ENCODE results near the gene BCORL1. TPM values are rescaled to one million over a fixed set of nuclear protein-coding genes. Genes with fewer than 3 reads are reported as not detected.

BCORL1 gene
- total RNA-seq, 1 donor from 2014 or later = 22.3 TPM

GRCh38 chrX:130100180-130100579 lies 117.7 kb downstream of the BCORL1 start:
- Histone ChIP-seq H3K4me1 (ENCODE audit: insufficient read depth, low read length) (no peaks in the 10 kb centered on the region), H3K27ac (ENCODE audit: low read depth, low read length) (no peak overlapping the region), H3K36me3 (ENCODE audit: insufficient read depth, low read length) (no peaks in the 10 kb centered on the region), H3K9me3 (ENCODE audit: insufficient read depth, low read depth, low read length) (no peaks in the 10 kb centered on the region), H3K9ac (ENCODE audit: low read length) (no peak overlapping the region), H3K4me3 (ENCODE audit: insufficient read depth, low read depth, low read length) (no peak overlapping the region), H3K4me2 (ENCODE audit: low read length) (no peak overlapping the region), H4K20me1 (ENCODE audit: insufficient read depth, low read length) (peaks cover 54% of the 10 kb centered on the region), H3K79me2 (ENCODE audit: insufficient read depth, low read length) (peaks cover 64% of the 10 kb centered on the region), H2AFZ (ENCODE audit: low read depth, low read length) (no peak overlapping the region), H3K27me3 (ENCODE audit: insufficient read depth, low read length) (no peaks in the 10 kb centered on the region)
- FAIRE-seq (peak; percentile 50), DNase-seq (ENCODE audit: low read depth) (no peak)
- Mint-ChIP-seq H3K36me3 (ENCODE audit: low read depth, unreplicated experiment) (no peaks in the 10 kb centered on the region), H3K9me3 (ENCODE audit: unreplicated experiment) (no peaks in the 10 kb centered on the region), H3K27me3 (ENCODE audit: low read depth, unreplicated experiment) (no peaks in the 10 kb centered on the region), H3K4me3 (ENCODE audit: unreplicated experiment) (no peak overlapping the region), H3K4me1 (ENCODE audit: low read depth, unreplicated experiment) (peaks cover 2% of the 10 kb centered on the region), H3K27ac (ENCODE audit: unreplicated experiment) (no peak overlapping the region)
- TF ChIP-seq CTCF (IDR thresholded peaks at IDR 0.05; ENCODE audit: insufficient read depth, low read depth, low read length) (no peak), EZH2 (IDR thresholded peaks at IDR 0.05; ENCODE audit: insufficient read depth, low read length) (no peak)

- Histone ChIP-seq H3K27ac (ENCODE audit: low read depth, low read length) (no peak overlapping the region), H3K27me3 (ENCODE audit: insufficient read depth, low read length) (no peaks in the 10 kb centered on the region), H3K4me1 (ENCODE audit: insufficient read depth, low read length) (peaks cover 8% of the 10 kb centered on the region), H3K9me3 (ENCODE audit: insufficient read depth, low read depth, low read length) (no peaks in the 10 kb centered on the region), H3K79me2 (ENCODE audit: insufficient read depth, low read length) (peaks cover 86% of the 10 kb centered on the region), H2AFZ (ENCODE audit: low read depth, low read length) (no peak overlapping the region), H3K4me2 (ENCODE audit: low read length) (no peak overlapping the region), H3K9ac (ENCODE audit: low read length) (no peak overlapping the region), H3K36me3 (ENCODE audit: insufficient read depth, low read length) (no peaks in the 10 kb centered on the region), H4K20me1 (ENCODE audit: insufficient read depth, low read length) (peaks cover 68% of the 10 kb centered on the region), H3K4me3 (ENCODE audit: insufficient read depth, low read depth, low read length) (no peak overlapping the region)
- H3K36me3 Mint-ChIP-seq (ENCODE audit: low read depth, unreplicated experiment) = no peaks in the 10 kb centered on the region
- H3K27ac Mint-ChIP-seq (ENCODE audit: unreplicated experiment) = no peak overlapping the region
- H3K4me3 Mint-ChIP-seq (ENCODE audit: unreplicated experiment) = no peak overlapping the region
- no peak for FAIRE-seq
- DNase-seq (ENCODE audit: low read depth) = no peak
- TF ChIP-seq CTCF (IDR thresholded peaks at IDR 0.05; ENCODE audit: insufficient read depth, low read depth, low read length) = no peak
- TF ChIP-seq EZH2 (IDR thresholded peaks at IDR 0.05; ENCODE audit: insufficient read depth, low read length) = no peak
- no peaks in the 10 kb centered on the region for H3K9me3 Mint-ChIP-seq (ENCODE audit: unreplicated experiment)
- H3K27me3 Mint-ChIP-seq (ENCODE audit: low read depth, unreplicated experiment) = no peaks in the 10 kb centered on the region
- peaks cover 8% of the 10 kb centered on the region for H3K4me1 Mint-ChIP-seq (ENCODE audit: low read depth, unreplicated experiment)
Observed at GRCh38 chrX:130103605-130104004, 121.2 kb downstream of the BCORL1 start.

- Histone ChIP-seq H2AFZ (ENCODE audit: low read depth, low read length) (no peak overlapping the region), H3K4me3 (ENCODE audit: insufficient read depth, low read depth, low read length) (no peak overlapping the region), H4K20me1 (ENCODE audit: insufficient read depth, low read length) (peaks cover 71% of the 10 kb centered on the region), H3K9me3 (ENCODE audit: insufficient read depth, low read depth, low read length) (no peaks in the 10 kb centered on the region), H3K4me1 (ENCODE audit: insufficient read depth, low read length) (peaks cover 16% of the 10 kb centered on the region), H3K27me3 (ENCODE audit: insufficient read depth, low read length) (no peaks in the 10 kb centered on the region), H3K9ac (ENCODE audit: low read length) (no peak overlapping the region), H3K79me2 (ENCODE audit: insufficient read depth, low read length) (peaks cover 92% of the 10 kb centered on the region), H3K36me3 (ENCODE audit: insufficient read depth, low read length) (no peaks in the 10 kb centered on the region), H3K4me2 (ENCODE audit: low read length) (no peak overlapping the region), H3K27ac (ENCODE audit: low read depth, low read length) (no peak overlapping the region)
- Mint-ChIP-seq H3K36me3 (ENCODE audit: low read depth, unreplicated experiment) (no peaks in the 10 kb centered on the region), H3K9me3 (ENCODE audit: unreplicated experiment) (no peaks in the 10 kb centered on the region), H3K4me1 (ENCODE audit: low read depth, unreplicated experiment) (peaks cover 8% of the 10 kb centered on the region), H3K4me3 (ENCODE audit: unreplicated experiment) (no peak overlapping the region), H3K27ac (ENCODE audit: unreplicated experiment) (no peak overlapping the region), H3K27me3 (ENCODE audit: low read depth, unreplicated experiment) (no peaks in the 10 kb centered on the region)
- TF ChIP-seq EZH2 (IDR thresholded peaks at IDR 0.05; ENCODE audit: insufficient read depth, low read length) (no peak), CTCF (IDR thresholded peaks at IDR 0.05; ENCODE audit: insufficient read depth, low read depth, low read length) (no peak)
- FAIRE-seq = no peak
- DNase-seq (ENCODE audit: low read depth) = no peak
Observed at GRCh38 chrX:130105244-130105643, 122.8 kb downstream of the BCORL1 start.

All from astrocyte (in vitro differentiated cells and primary cell).